SU-DHL-6 (cell line): Measurements from ENCODE around the gene BANF2.
"Not testable (repeated sequence)": the region's sequence is repeated elsewhere in the genome, so short reads cannot be mapped to it uniquely, and the experiment has no call there.

Experiments
- H2AFZ ChIP-seq: fragments of 200-600 bp; sonication (generic); 2 replicates; pipeline ENCODE4 v1.6.1; 2014; ENCODE audit warnings: low read depth, mild to moderate bottlenecking, moderate library complexity, mixed read lengths, antibody characterized with exemption, low read length; ENCODE audit not compliant: severe bottlenecking
- H3F3A ChIP-seq: fragments of 200-600 bp; shearing (Covaris generic); 2 replicates; pipeline ENCODE4 v1.6.0; 2016; ENCODE audit warnings: antibody characterized with exemption, mild to moderate bottlenecking; ENCODE audit not compliant: insufficient read depth
- H3K27ac ChIP-seq: fragments of 200-600 bp; sonication (generic); 2 replicates; pipeline ENCODE4 v1.5.1; 2016; ENCODE audit warnings: low read depth, mild to moderate bottlenecking, low read length, moderate library complexity, mixed read lengths
- H3K27me3 ChIP-seq: fragments of 200-600 bp; sonication (generic), shearing (Covaris generic); 2 replicates; pipeline ENCODE4 v1.6.0; 2014; ENCODE audit warnings: mild to moderate bottlenecking, low read length
- H3K36me3 ChIP-seq: fragments of 200-600 bp; sonication (generic); 2 replicates; pipeline ENCODE4 v1.6.1; 2014; ENCODE audit warnings: mild to moderate bottlenecking, low read length, mixed read lengths
- H3K4me2 ChIP-seq: fragments of 300-600, 200-600 bp; shearing (Covaris generic), sonication (generic); 2 replicates; pipeline ENCODE4 v1.6.0; 2014; ENCODE audit warnings: low read length, low read depth, mild to moderate bottlenecking; ENCODE audit not compliant: poor library complexity, severe bottlenecking
- H3K4me3 ChIP-seq: fragments of 200-600 bp; sonication (generic); 2 replicates; pipeline ENCODE4 v1.5.1; 2014; ENCODE audit warnings: antibody characterized with exemption, low read length, mild to moderate bottlenecking, mixed read lengths; ENCODE audit not compliant: insufficient read depth, poor library complexity, severe bottlenecking
- H3K79me2 ChIP-seq: fragments of 200-600 bp; sonication (generic); 2 replicates; pipeline ENCODE4 v1.6.1; 2014; ENCODE audit warnings: mild to moderate bottlenecking, low read length, moderate library complexity; ENCODE audit not compliant: insufficient read depth
- H3K9ac ChIP-seq: fragments of 200-600 bp; sonication (generic); 2 replicates; pipeline ENCODE4 v1.7.0; 2014; ENCODE audit warnings: mild to moderate bottlenecking, low read length
- H3K9me2 ChIP-seq: fragments of 200-600 bp; sonication (generic); replicated peaks from 2 replicates; pipeline ENCODE4 v1.6.1; 2014; ENCODE audit warnings: low read length; ENCODE audit not compliant: insufficient read depth
- H3K9me3 ChIP-seq: fragments of 200-600 bp; sonication (generic); 2 replicates; pipeline ENCODE4 v1.6.1; 2014; ENCODE audit warnings: low read length, mixed read lengths; ENCODE audit not compliant: insufficient read depth
- H4K20me1 ChIP-seq: fragments of 200-600 bp; sonication (generic); 2 replicates; pipeline ENCODE4 v1.6.1; 2014; ENCODE audit warnings: low read depth, mild to moderate bottlenecking, antibody characterized with exemption, low read length, moderate library complexity, mixed read lengths
- CTCF ChIP-seq: fragments of 200-600 bp; sonication (generic); IDR thresholded peaks from one replicate; pipeline ENCODE4 v1.5.1; 2017; ENCODE audit warnings: antibody characterized with exemption, mild to moderate bottlenecking, low read length, moderate library complexity; ENCODE audit not compliant: insufficient read depth, poor library complexity, severe bottlenecking
- EZH2phosphoT487 ChIP-seq: fragments of 200-600 bp; sonication (generic), shearing (Covaris generic); conservative IDR thresholded peaks from 2 replicates; pipeline ENCODE4 v1.6.1; 2018; ENCODE audit warnings: mild to moderate bottlenecking, antibody characterized with exemption, low read length, moderate library complexity, mixed read lengths

The BANF2 gene

GRCh38 chr20:17701826-17702225, 2.1 kb downstream of the BANF2 start:
- no peak for TF ChIP-seq EZH2phosphoT487
- Histone ChIP-seq H3K4me3 (no peak overlapping the region), H3K27me3 (no peaks in the 10 kb centered on the region), H4K20me1 (no peaks in the 10 kb centered on the region), H2AFZ (no peak overlapping the region), H3K79me2 (no peaks in the 10 kb centered on the region), H3K36me3 (no peaks in the 10 kb centered on the region), H3K27ac (no peak overlapping the region), H3F3A (no peaks in the 10 kb centered on the region), H3K9ac (no peak overlapping the region), H3K9me2 (no peaks in the 10 kb centered on the region), H3K9me3 (no peaks in the 10 kb centered on the region), H3K4me2 (no peak overlapping the region)

- Histone ChIP-seq H2AFZ (no peak overlapping the region), H3K4me2 (no peak overlapping the region), H3K4me3 (no peak overlapping the region), H3K9ac (no peak overlapping the region), H3K79me2 (no peaks in the 10 kb centered on the region), H3K27me3 (no peaks in the 10 kb centered on the region), H4K20me1 (no peaks in the 10 kb centered on the region), H3K9me2 (no peaks in the 10 kb centered on the region), H3F3A (no peaks in the 10 kb centered on the region), H3K36me3 (no peaks in the 10 kb centered on the region), H3K9me3 (no peaks in the 10 kb centered on the region), H3K27ac (no peak overlapping the region)
- no peak for TF ChIP-seq EZH2phosphoT487
- TF ChIP-seq CTCF, result no peak
Measured at GRCh38 chr20:17704589-17705317, 5.0 kb downstream of the BANF2 start.

GRCh38 chr20:17705916-17706315, 6.2 kb downstream of the BANF2 start:
- Histone ChIP-seq H2AFZ (no peak overlapping the region), H3K4me2 (no peak overlapping the region), H3K36me3 (no peaks in the 10 kb centered on the region), H3K9me2 (no peaks in the 10 kb centered on the region), H4K20me1 (no peaks in the 10 kb centered on the region), H3K9me3 (no peaks in the 10 kb centered on the region), H3F3A (no peaks in the 10 kb centered on the region), H3K4me3 (no peak overlapping the region), H3K79me2 (no peaks in the 10 kb centered on the region), H3K27me3 (no peaks in the 10 kb centered on the region), H3K9ac (no peak overlapping the region), H3K27ac (no peak overlapping the region)
- no peak for TF ChIP-seq EZH2phosphoT487
- TF ChIP-seq CTCF, result no peak

- Histone ChIP-seq H3K9me2 (no peaks in the 10 kb centered on the region), H3K9ac (no peak overlapping the region), H3K4me2 (no peak overlapping the region), H3K79me2 (no peaks in the 10 kb centered on the region), H3K36me3 (no peaks in the 10 kb centered on the region), H3F3A (no peaks in the 10 kb centered on the region), H4K20me1 (no peaks in the 10 kb centered on the region), H3K4me3 (no peak overlapping the region), H2AFZ (no peak overlapping the region), H3K27me3 (no peaks in the 10 kb centered on the region), H3K27ac (no peak overlapping the region), H3K9me3 (no peaks in the 10 kb centered on the region)
- TF ChIP-seq CTCF, result no peak
Measured at GRCh38 chr20:17706632-17707031, 6.9 kb downstream of the BANF2 start.

GRCh38 chr20:17707951-17708350, 8.2 kb downstream of the BANF2 start:
- not testable (repeated sequence) for H3K27me3 ChIP-seq, H2AFZ ChIP-seq, H3K9me2 ChIP-seq, H4K20me1 ChIP-seq, H3K9ac ChIP-seq, H3K79me2 ChIP-seq, H3K9me3 ChIP-seq, H3K4me2 ChIP-seq, H3F3A ChIP-seq, H3K27ac ChIP-seq, H3K36me3 ChIP-seq, H3K4me3 ChIP-seq
